GM12878 (cell line): ENCODE results near the gene TEX101. TPM values are rescaled to one million over a fixed set of nuclear protein-coding genes. Genes with fewer than 3 reads are reported as not detected.
A peak's percentile ranks its signal among the peaks of the same experiment; 100 is the strongest.

Experiments used
- ATAC-seq: fragments of 200-7000 bp; cut with Tn5 transposase; 3 replicates; pipeline ENCODE4 v1.9.1; 2020; ENCODE audit warnings: mild to moderate bottlenecking, moderate library complexity
- BruUV-seq: library from RNA; stranded (reverse); fragments of 400-500 nt; replicated peaks from 2 replicates; lab custom pipeline; 2021; lab: Mats Ljungman, UMichigan
- CTCF ChIA-PET: fragments of 300-600 bp; sonication (Branson Sonifier 250); formaldehyde crosslinking; extraction: SDS; loops from one replicate; lab custom pipeline; 2021; ENCODE audit warnings: inconsistent platforms; lab: Yijun Ruan, JAX
- POLR2A ChIA-PET: fragments of 350-600 bp; formaldehyde crosslinking; extraction: SDS; loops from one replicate; lab custom pipeline; 2021; ENCODE audit warnings: inconsistent platforms; lab: Charles Lee
- RAD21 ChIA-PET: fragments of 300-600 bp; sonication (Branson Sonifier 250); formaldehyde crosslinking; loops from one replicate; lab custom pipeline; 2023; ENCODE audit warnings: antibody characterized with exemption; ENCODE audit not compliant: unreplicated experiment; lab: Charles Lee
- SMC1A ChIA-PET: fragments of 300-600 bp; sonication (Branson Sonifier 250); formaldehyde crosslinking; loops from one replicate; lab custom pipeline; 2023; ENCODE audit not compliant: unreplicated experiment, uncharacterized antibody; lab: Charles Lee
- DNase-seq: peaks from one replicate; pipeline ENCODE4 v3.0.0-alpha.2; 2011; ENCODE audit warnings: low read depth, low spot score
- FAIRE-seq: peaks from 3 replicates; lab custom pipeline; 2011; peaks lifted over from hg19 to GRCh38; lab: Jason Lieb, UNC
- H2AFZ ChIP-seq: 2 replicates; pipeline ENCODE4 v1.6.0; 2011; ENCODE audit warnings: low read depth, low read length, control low read depth; ENCODE audit not compliant: control insufficient read depth
- H3K27ac ChIP-seq: 2 replicates; pipeline ENCODE4 v1.5.1; 2011; ENCODE audit warnings: control low read depth; ENCODE audit not compliant: control insufficient read depth, insufficient read depth
- H3K27me3 ChIP-seq, 2 experiments: replicated peaks in 1 of 2; 2 replicates each; pipeline versions ENCODE4 v1.6.0 to v1.6.1; 2011; ENCODE audit warnings: low read length in 1 of 2; ENCODE audit not compliant: control insufficient read depth in 2 of 2, insufficient read depth in 2 of 2
- H3K36me3 ChIP-seq, 2 experiments: 2 replicates each; pipeline ENCODE4 v1.5.1; 2011; ENCODE audit warnings: low read length in 1 of 2; ENCODE audit not compliant: control insufficient read depth in 2 of 2, insufficient read depth in 2 of 2
- H3K4me1 ChIP-seq: 2 replicates; pipeline ENCODE4 v1.6.1; 2011; ENCODE audit warnings: mild to moderate bottlenecking, low read length, moderate library complexity, mixed read lengths; ENCODE audit not compliant: control insufficient read depth, insufficient read depth
- H3K4me2 ChIP-seq: 2 replicates; pipeline ENCODE4 v1.6.0; 2011; ENCODE audit warnings: control low read depth; ENCODE audit not compliant: control insufficient read depth, insufficient read depth
- H3K4me3 ChIP-seq: fragments of 200-600 bp; sonication (generic); 2 replicates; pipeline ENCODE4 v1.5.1; 2016
- H3K79me2 ChIP-seq: 2 replicates; pipeline ENCODE4 v1.6.0; 2011; ENCODE audit warnings: low read length; ENCODE audit not compliant: control insufficient read depth, insufficient read depth
- H3K9ac ChIP-seq: 2 replicates; pipeline ENCODE4 v1.8.0; 2011; ENCODE audit warnings: low read length, control low read depth, mixed read lengths; ENCODE audit not compliant: control insufficient read depth, insufficient read depth
- H3K9me3 ChIP-seq: replicated peaks from 3 replicates; pipeline ENCODE4 v1.5.1; 2011; ENCODE audit warnings: mild to moderate bottlenecking, low read length; ENCODE audit not compliant: control insufficient read depth, insufficient read depth
- H4K20me1 ChIP-seq: 2 replicates; pipeline ENCODE4 v1.6.0; 2011; ENCODE audit not compliant: control insufficient read depth, insufficient read depth
- BACH1 ChIP-seq: fragments of 450-650 bp; IDR thresholded peaks from 2 replicates; pipeline ENCODE4 v1.6.1; 2017; ENCODE audit warnings: mild to moderate bottlenecking, borderline replicate concordance
- BMI1 ChIP-seq: fragments of 450-650 bp; IDR thresholded peaks from 2 replicates; pipeline ENCODE4 v1.6.1; 2016; ENCODE audit warnings: mild to moderate bottlenecking, moderate library complexity, borderline replicate concordance
- CBFB ChIP-seq: IDR thresholded peaks from 2 replicates; pipeline ENCODE4 v1.6.1; 2016; ENCODE audit warnings: antibody characterized with exemption, low read depth
- CHD1 ChIP-seq: IDR thresholded peaks from 2 replicates; pipeline ENCODE4 v1.6.1; 2012; ENCODE audit warnings: low read depth, low read length, improper control_type of control experiment
- EED ChIP-seq: sonication (generic); IDR thresholded peaks from 2 replicates; pipeline ENCODE4 v1.6.1; 2016; ENCODE audit warnings: antibody characterized with exemption, low read depth
- FOXK2 ChIP-seq: fragments of 450-650 bp; IDR thresholded peaks from 2 replicates; pipeline ENCODE4 v1.6.1; 2017; ENCODE audit warnings: mild to moderate bottlenecking, moderate library complexity
- GABPA ChIP-seq: IDR thresholded peaks from 2 replicates; pipeline ENCODE4 v1.6.1; 2014; ENCODE audit warnings: antibody characterized with exemption, low read depth, mild to moderate bottlenecking, inconsistent platforms
- HDAC6 ChIP-seq: fragments of 200-600 bp; sonication (generic); IDR thresholded peaks from one replicate; pipeline ENCODE4 v1.8.0; 2017; ENCODE audit warnings: antibody characterized with exemption; ENCODE audit not compliant: unreplicated experiment
- NR2C1 ChIP-seq: fragments of 450-650 bp; IDR thresholded peaks from 2 replicates; pipeline ENCODE4 v1.6.1; 2017; ENCODE audit warnings: antibody characterized with exemption, mild to moderate bottlenecking, moderate library complexity
- PAX8 ChIP-seq: fragments of 450-650 bp; IDR thresholded peaks from 2 replicates; pipeline ENCODE4 v1.6.1; 2017; ENCODE audit warnings: mild to moderate bottlenecking, moderate library complexity
- TCF7 ChIP-seq: IDR thresholded peaks from 2 replicates; pipeline ENCODE4 v1.6.1; 2014; ENCODE audit warnings: antibody characterized with exemption, borderline replicate concordance
- WGBS: methylation state at CpG from one replicate; pipeline ENCODE4 v1.1.6; 2016; ENCODE audit warnings: low lambda C conversion rate; ENCODE audit not compliant: insufficient replicate concordance, insufficient coverage; ENCODE audit errors: missing lambda C conversion rate; 5-methylcytosine and 5-hydroxymethylcytosine counted together
- in situ Hi-C: fragments of 300-500 bp; cut with MboI; formaldehyde crosslinking; loops from 9 replicates; pipeline ENCODE4 v1.14.3; 2018; ENCODE audit warnings: mixed read lengths
- intact Hi-C: fragments of 100-400 bp; cut with micrococcal nuclease; formaldehyde crosslinking; loops from one replicate; pipeline ENCODE4 v1.14.2; 2022; ENCODE audit not compliant: unreplicated experiment
- polyA plus RNA-seq, 11 experiments: library from polyadenylated mRNA; depleted of rRNA in 4 of 11; unstranded in 6 of 11; stranded (reverse) in 5 of 11; fragments of >200 nt; fragmentation: Nextera tagmentation in 4 of 11; fragmentation: Illumina TruSeq in 1 of 11; extraction: Ambion mirVana in 4 of 11; extraction: Trizol in 1 of 11; gene quantifications; 1 replicate in 1 of 11; 2 replicates in 10 of 11; pipeline versions ENCODE4 v1.2.1 to v1.2.3, GENCODE V29; 2011 to 2016; ENCODE audit warnings: inconsistent platforms in 2 of 11, missing spikeins in 2 of 11, low read depth in 1 of 11
- total RNA-seq, 4 experiments: library from RNA; depleted of rRNA in 3 of 4; stranded (reverse); fragments of >200 nt in 3 of 4; fragmentation: Illumina TruSeq in 1 of 4; extraction: Trizol in 1 of 4; gene quantifications; 2 replicates each; pipeline versions ENCODE4 v1.2.1 to v1.2.3, GENCODE V29; 2013 to 2021
- TF ChIP-seq, protein P1 (sequence below): fragments of 150-350 bp; IDR thresholded peaks from 2 replicates; pipeline ENCODE4 v1.6.1; 2014; ENCODE audit warnings: mild to moderate bottlenecking, low read depth, low read length
- TF ChIP-seq, protein P2 (sequence below): IDR thresholded peaks from 2 replicates; pipeline ENCODE4 v1.6.1; 2011; ENCODE audit warnings: mild to moderate bottlenecking, low read depth, low read length, moderate library complexity; ENCODE audit not compliant: insufficient replicate concordance
- TF ChIP-seq, protein P3 (sequence below): IDR thresholded peaks from 2 replicates; pipeline ENCODE4 v1.6.1; 2012; ENCODE audit warnings: low read length, inconsistent platforms
- TF ChIP-seq, protein P4 (sequence below): fragments of 450-650 bp; IDR thresholded peaks from 2 replicates; pipeline ENCODE4 v1.6.1; 2017; ENCODE audit warnings: mild to moderate bottlenecking, moderate library complexity
- TF ChIP-seq, protein P5 (sequence below): fragments of 450-650 bp; IDR thresholded peaks from 2 replicates; pipeline ENCODE4 v1.6.1; 2016; ENCODE audit warnings: mild to moderate bottlenecking

The TEX101 gene
- total and polyA plus RNA-seq, 10 of the 15 experiments (the other 5 are each of a cell fraction or from before 2014, with no cell fraction given), result not detected

DNA sequence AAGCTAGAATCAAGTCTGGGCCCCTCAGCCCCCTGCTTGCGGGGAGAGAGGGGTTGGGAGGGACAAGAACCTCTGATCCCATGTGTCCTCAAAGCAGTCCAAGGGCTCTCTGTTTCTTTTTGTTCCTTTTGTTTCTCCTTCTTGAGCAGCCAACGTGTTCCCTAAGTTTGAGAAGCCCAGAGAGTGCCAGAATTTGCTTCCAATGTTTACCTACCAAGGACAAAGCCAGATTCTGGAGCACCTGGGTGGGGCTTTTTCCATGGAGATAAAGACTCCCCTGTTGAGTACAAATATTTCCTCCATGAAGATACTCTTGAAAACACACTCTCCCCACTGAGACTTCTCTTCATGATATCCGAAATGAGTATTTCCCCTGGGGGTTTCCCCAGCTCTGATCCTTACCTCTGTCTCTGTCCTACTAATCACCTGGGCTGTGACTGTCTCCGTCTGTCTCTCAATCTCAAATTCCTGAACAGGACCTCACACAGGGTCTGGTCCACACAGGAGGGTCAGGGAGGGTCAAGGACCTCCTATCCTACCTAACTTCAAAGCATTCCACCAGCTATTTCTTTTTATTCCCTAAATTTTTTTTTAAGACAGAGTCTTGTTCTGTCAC lies 33.8 kb upstream of the TEX101 start:
- DNase-seq (no peak), ATAC-seq (peak; percentile 36; the same call in 1 of the 3 replicates), FAIRE-seq (no peak)
- no peak overlapping the region for H3K27ac ChIP-seq
- 0% methylated on average over 4 of the region's 4 CpGs for WGBS
- intact Hi-C loops (no loop called here), in situ Hi-C loops (no loop called here)
- H3K79me2 ChIP-seq, result no peaks in the 10 kb centered on the region
- H2AFZ ChIP-seq, result no peak overlapping the region
- CTCF ChIA-PET, result interaction anchor here (0.6 kb wide), 1 partner anchor 534 kb away, joined by 4 read pairs; no protein-coding TSS in a partner anchor
- no peak overlapping the region for H3K9ac ChIP-seq
- SMC1A ChIA-PET, result no interaction called here
- no peaks in the 10 kb centered on the region for H3K9me3 ChIP-seq
- no peak overlapping the region for H3K4me2 ChIP-seq
- no peak overlapping the region for H3K4me3 ChIP-seq
- POLR2A ChIA-PET, result no interaction called here
- no TSS peak for BruUV-seq
- no peaks in the 10 kb centered on the region for H3K4me1 ChIP-seq
- RAD21 ChIA-PET, result no interaction called here
- H3K36me3 ChIP-seq, result no peaks in the 10 kb centered on the region
- H3K27me3 ChIP-seq, result no peaks in the 10 kb centered on the region
- H4K20me1 ChIP-seq, result no peaks in the 10 kb centered on the region
- TF ChIP-seq, protein P1, sequence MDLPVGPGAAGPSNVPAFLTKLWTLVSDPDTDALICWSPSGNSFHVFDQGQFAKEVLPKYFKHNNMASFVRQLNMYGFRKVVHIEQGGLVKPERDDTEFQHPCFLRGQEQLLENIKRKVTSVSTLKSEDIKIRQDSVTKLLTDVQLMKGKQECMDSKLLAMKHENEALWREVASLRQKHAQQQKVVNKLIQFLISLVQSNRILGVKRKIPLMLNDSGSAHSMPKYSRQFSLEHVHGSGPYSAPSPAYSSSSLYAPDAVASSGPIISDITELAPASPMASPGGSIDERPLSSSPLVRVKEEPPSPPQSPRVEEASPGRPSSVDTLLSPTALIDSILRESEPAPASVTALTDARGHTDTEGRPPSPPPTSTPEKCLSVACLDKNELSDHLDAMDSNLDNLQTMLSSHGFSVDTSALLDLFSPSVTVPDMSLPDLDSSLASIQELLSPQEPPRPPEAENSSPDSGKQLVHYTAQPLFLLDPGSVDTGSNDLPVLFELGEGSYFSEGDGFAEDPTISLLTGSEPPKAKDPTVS, result no peak
- TF ChIP-seq, protein P2, sequence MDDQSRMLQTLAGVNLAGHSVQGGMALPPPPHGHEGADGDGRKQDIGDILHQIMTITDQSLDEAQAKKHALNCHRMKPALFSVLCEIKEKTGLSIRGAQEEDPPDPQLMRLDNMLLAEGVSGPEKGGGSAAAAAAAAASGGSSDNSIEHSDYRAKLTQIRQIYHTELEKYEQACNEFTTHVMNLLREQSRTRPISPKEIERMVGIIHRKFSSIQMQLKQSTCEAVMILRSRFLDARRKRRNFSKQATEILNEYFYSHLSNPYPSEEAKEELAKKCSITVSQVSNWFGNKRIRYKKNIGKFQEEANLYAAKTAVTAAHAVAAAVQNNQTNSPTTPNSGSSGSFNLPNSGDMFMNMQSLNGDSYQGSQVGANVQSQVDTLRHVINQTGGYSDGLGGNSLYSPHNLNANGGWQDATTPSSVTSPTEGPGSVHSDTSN, result no peak
- no peak for TF ChIP-seq HDAC6
- TF ChIP-seq, protein P3, sequence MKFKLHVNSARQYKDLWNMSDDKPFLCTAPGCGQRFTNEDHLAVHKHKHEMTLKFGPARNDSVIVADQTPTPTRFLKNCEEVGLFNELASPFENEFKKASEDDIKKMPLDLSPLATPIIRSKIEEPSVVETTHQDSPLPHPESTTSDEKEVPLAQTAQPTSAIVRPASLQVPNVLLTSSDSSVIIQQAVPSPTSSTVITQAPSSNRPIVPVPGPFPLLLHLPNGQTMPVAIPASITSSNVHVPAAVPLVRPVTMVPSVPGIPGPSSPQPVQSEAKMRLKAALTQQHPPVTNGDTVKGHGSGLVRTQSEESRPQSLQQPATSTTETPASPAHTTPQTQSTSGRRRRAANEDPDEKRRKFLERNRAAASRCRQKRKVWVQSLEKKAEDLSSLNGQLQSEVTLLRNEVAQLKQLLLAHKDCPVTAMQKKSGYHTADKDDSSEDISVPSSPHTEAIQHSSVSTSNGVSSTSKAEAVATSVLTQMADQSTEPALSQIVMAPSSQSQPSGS, result no peak
- no peak for TF ChIP-seq BMI1
- TF ChIP-seq TCF7, result no peak
- TF ChIP-seq FOXK2, result no peak
- TF ChIP-seq EED, result no peak
- no peak for TF ChIP-seq CBFB
- TF ChIP-seq, protein P4, sequence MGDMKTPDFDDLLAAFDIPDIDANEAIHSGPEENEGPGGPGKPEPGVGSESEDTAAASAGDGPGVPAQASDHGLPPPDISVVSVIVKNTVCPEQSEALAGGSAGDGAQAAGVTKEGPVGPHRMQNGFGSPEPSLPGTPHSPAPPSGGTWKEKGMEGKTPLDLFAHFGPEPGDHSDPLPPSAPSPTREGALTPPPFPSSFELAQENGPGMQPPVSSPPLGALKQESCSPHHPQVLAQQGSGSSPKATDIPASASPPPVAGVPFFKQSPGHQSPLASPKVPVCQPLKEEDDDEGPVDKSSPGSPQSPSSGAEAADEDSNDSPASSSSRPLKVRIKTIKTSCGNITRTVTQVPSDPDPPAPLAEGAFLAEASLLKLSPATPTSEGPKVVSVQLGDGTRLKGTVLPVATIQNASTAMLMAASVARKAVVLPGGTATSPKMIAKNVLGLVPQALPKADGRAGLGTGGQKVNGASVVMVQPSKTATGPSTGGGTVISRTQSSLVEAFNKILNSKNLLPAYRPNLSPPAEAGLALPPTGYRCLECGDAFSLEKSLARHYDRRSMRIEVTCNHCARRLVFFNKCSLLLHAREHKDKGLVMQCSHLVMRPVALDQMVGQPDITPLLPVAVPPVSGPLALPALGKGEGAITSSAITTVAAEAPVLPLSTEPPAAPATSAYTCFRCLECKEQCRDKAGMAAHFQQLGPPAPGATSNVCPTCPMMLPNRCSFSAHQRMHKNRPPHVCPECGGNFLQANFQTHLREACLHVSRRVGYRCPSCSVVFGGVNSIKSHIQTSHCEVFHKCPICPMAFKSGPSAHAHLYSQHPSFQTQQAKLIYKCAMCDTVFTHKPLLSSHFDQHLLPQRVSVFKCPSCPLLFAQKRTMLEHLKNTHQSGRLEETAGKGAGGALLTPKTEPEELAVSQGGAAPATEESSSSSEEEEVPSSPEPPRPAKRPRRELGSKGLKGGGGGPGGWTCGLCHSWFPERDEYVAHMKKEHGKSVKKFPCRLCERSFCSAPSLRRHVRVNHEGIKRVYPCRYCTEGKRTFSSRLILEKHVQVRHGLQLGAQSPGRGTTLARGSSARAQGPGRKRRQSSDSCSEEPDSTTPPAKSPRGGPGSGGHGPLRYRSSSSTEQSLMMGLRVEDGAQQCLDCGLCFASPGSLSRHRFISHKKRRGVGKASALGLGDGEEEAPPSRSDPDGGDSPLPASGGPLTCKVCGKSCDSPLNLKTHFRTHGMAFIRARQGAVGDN, result no peak
- no peak for TF ChIP-seq PAX8
- no peak for TF ChIP-seq NR2C1
- TF ChIP-seq CHD1, result no peak
- TF ChIP-seq, protein P5, sequence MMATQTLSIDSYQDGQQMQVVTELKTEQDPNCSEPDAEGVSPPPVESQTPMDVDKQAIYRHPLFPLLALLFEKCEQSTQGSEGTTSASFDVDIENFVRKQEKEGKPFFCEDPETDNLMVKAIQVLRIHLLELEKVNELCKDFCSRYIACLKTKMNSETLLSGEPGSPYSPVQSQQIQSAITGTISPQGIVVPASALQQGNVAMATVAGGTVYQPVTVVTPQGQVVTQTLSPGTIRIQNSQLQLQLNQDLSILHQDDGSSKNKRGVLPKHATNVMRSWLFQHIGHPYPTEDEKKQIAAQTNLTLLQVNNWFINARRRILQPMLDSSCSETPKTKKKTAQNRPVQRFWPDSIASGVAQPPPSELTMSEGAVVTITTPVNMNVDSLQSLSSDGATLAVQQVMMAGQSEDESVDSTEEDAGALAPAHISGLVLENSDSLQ, result no peak
- no peak for TF ChIP-seq GABPA
- no peak for TF ChIP-seq BACH1
